Suprapubic skin (tissue), 4 donors: ENCODE data around the gene EPG5.

Experiments
- CTCF ChIP-seq, 2 donors: fragments of 200-600 bp in 1 of 2; fragments of 450-650 bp in 1 of 2; sonication (generic) in 1 of 2; IDR thresholded peaks; one replicate each; pipeline ENCODE4 v1.5.1; 2016 to 2019; ENCODE audit warnings: antibody characterized with exemption in 2 of 2, mild to moderate bottlenecking in 1 of 2, moderate library complexity in 1 of 2
- EP300 ChIP-seq: sonication (generic); formaldehyde crosslinking; IDR thresholded peaks from one replicate; pipeline ENCODE4 v1.6.1; 2017; ENCODE audit warnings: antibody characterized with exemption
- POLR2A ChIP-seq, 2 donors: fragments of 450-650 bp; IDR thresholded peaks; one replicate each; pipeline ENCODE4 v1.6.1; 2017; ENCODE audit warnings: antibody characterized with exemption in 2 of 2, mild to moderate bottlenecking in 2 of 2, moderate library complexity in 2 of 2
- POLR2AphosphoS5 ChIP-seq, 3 donors: sonication (generic); formaldehyde crosslinking; IDR thresholded peaks; one replicate each; pipeline ENCODE4 v1.6.1; 2017; ENCODE audit warnings: antibody characterized with exemption in 3 of 3

- no peak for TF ChIP-seq CTCF (IDR thresholded peaks at IDR 0.05)
- no peak for TF ChIP-seq EP300
- TF ChIP-seq POLR2A (IDR thresholded peaks at IDR 0.05): no peak
- TF ChIP-seq POLR2AphosphoS5 (IDR thresholded peaks at IDR 0.05): no peak
Measured at GRCh38 chr18:45865466-45865865, 101.7 kb downstream of the EPG5 start.
